K562 (cell line): ENCODE data around the gene CTDSP2. TPM values are rescaled to one million over a fixed set of nuclear protein-coding genes. Genes with fewer than 3 reads are reported as not detected.
A peak's percentile ranks its signal among the peaks of the same experiment; 100 is the strongest.

Experiments
- CCNT2 ChIP-seq: IDR thresholded peaks from 2 replicates; pipeline ENCODE4 v1.6.1; 2011; ENCODE audit warnings: borderline replicate concordance, low read depth, mild to moderate bottlenecking, moderate library complexity, mixed read lengths, low read length; ENCODE audit not compliant: insufficient read length; ENCODE audit errors: extremely low read depth
- JUND ChIP-seq, 2 experiments: IDR thresholded peaks; 2 replicates in 1 of 2; 3 replicates in 1 of 2; pipeline ENCODE4 v1.6.1; 2011; ENCODE audit warnings: borderline replicate concordance in 2 of 2, low read depth in 2 of 2, low read length in 2 of 2, improper control_type of control experiment in 1 of 2, missing biosample characterization in 1 of 2, missing genetic modification characterization in 1 of 2, missing genetic modification reagents in 1 of 2
- KLF13 ChIP-seq: fragments of 450-650 bp; IDR thresholded peaks from 2 replicates; pipeline ENCODE4 v1.6.1; 2016; ENCODE audit warnings: missing genetic modification characterization, low read depth, mild to moderate bottlenecking, missing compliant biosample characterization, moderate library complexity, borderline replicate concordance
- NFXL1 ChIP-seq: fragments of 450-650 bp; formaldehyde crosslinking; IDR thresholded peaks from 2 replicates; pipeline ENCODE4 v1.4.0; 2021; ENCODE audit warnings: mild to moderate bottlenecking
- STAT6 ChIP-seq: sonication (generic); formaldehyde crosslinking; IDR thresholded peaks from 2 replicates; pipeline ENCODE4 v1.8.1; 2023; ENCODE audit warnings: mild to moderate bottlenecking, missing genetic modification reagents
- ZNF766 ChIP-seq: fragments of 200-800 bp; sonication (Bioruptor generic); conservative IDR thresholded peaks from 2 replicates; pipeline ENCODE4 v1.6.1; 2016; ENCODE audit warnings: missing genetic modification characterization, missing compliant biosample characterization
- polyA plus RNA-seq, 8 experiments: library from polyadenylated mRNA; depleted of rRNA in 4 of 8; stranded (reverse) in 5 of 8; unstranded in 3 of 8; fragments of >200 nt; fragmentation: Nextera tagmentation in 2 of 8; fragmentation: Illumina TruSeq in 1 of 8; extraction: Ambion mirVana in 2 of 8; extraction: Trizol in 1 of 8; gene quantifications; 2 replicates each; pipeline versions ENCODE4 v1.2.1 to v1.2.3, GENCODE V29; 2011 to 2014; ENCODE audit warnings: inconsistent platforms in 1 of 8, missing spikeins in 1 of 8
- total RNA-seq, 7 experiments: library from RNA; depleted of rRNA in 6 of 7; stranded (reverse); fragments of >200 nt in 6 of 7; fragmentation: Illumina TruSeq in 2 of 7; extraction: Trizol in 2 of 7; gene quantifications; 2 replicates each; pipeline versions ENCODE4 v1.2.1 to v1.2.3, GENCODE V29; 2011 to 2021; ENCODE audit warnings: low replicate concordance in 1 of 7
- TF ChIP-seq, protein P1 (sequence below), 2 experiments: fragments of 450-650 bp in 1 of 2; sonication (generic) in 1 of 2; formaldehyde crosslinking in 1 of 2; IDR thresholded peaks; 2 replicates each; pipeline versions ENCODE4 v1.7.1 to v1.9.0; 2016 to 2022; ENCODE audit warnings: inconsistent platforms in 1 of 2, mild to moderate bottlenecking in 1 of 2, missing genetic modification reagents in 1 of 2

The CTDSP2 gene
- total and polyA plus RNA-seq, 9 of the 15 experiments (the other 6 are each of a cell fraction or from before 2014, with no cell fraction given): 20.4 to 108 (median 47.7) TPM

GRCh38 chr12:57771236-57771872 is 75.2 kb downstream of the CTDSP2 start (continued):
- TF ChIP-seq, protein P1, sequence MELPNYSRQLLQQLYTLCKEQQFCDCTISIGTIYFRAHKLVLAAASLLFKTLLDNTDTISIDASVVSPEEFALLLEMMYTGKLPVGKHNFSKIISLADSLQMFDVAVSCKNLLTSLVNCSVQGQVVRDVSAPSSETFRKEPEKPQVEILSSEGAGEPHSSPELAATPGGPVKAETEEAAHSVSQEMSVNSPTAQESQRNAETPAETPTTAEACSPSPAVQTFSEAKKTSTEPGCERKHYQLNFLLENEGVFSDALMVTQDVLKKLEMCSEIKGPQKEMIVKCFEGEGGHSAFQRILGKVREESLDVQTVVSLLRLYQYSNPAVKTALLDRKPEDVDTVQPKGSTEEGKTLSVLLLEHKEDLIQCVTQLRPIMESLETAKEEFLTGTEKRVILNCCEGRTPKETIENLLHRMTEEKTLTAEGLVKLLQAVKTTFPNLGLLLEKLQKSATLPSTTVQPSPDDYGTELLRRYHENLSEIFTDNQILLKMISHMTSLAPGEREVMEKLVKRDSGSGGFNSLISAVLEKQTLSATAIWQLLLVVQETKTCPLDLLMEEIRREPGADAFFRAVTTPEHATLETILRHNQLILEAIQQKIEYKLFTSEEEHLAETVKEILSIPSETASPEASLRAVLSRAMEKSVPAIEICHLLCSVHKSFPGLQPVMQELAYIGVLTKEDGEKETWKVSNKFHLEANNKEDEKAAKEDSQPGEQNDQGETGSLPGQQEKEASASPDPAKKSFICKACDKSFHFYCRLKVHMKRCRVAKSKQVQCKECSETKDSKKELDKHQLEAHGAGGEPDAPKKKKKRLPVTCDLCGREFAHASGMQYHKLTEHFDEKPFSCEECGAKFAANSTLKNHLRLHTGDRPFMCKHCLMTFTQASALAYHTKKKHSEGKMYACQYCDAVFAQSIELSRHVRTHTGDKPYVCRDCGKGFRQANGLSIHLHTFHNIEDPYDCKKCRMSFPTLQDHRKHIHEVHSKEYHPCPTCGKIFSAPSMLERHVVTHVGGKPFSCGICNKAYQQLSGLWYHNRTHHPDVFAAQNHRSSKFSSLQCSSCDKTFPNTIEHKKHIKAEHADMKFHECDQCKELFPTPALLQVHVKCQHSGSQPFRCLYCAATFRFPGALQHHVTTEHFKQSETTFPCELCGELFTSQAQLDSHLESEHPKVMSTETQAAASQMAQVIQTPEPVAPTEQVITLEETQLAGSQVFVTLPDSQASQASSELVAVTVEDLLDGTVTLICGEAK (IDR thresholded peaks at IDR 0.05): 0 out of 2 replicates have a peak, but pooled peaks have one; percentile 4
- TF ChIP-seq, protein P1 (CRISPR knock-in tag; IDR thresholded peaks at IDR 0.05): peak; percentile 33; the same call in 1 of the 2 replicates
- 0 out of 2 replicates have a peak, but pooled peaks have one; percentile 23 for TF ChIP-seq ZNF766 (CRISPR knock-in tag)
- no peak for TF ChIP-seq NFXL1 (CRISPR knock-in tag)
- TF ChIP-seq JUND (IDR thresholded peaks at IDR 0.05; ENCODE audit: borderline replicate concordance, low read depth, low read length): peak; percentile 78
- no peak; the same call in 2 of the 3 replicates for TF ChIP-seq JUND (tag; IDR thresholded peaks at IDR 0.05; ENCODE audit: borderline replicate concordance, low read depth, low read length)
- TF ChIP-seq CCNT2: peak; percentile 9
- 0 out of 2 replicates have a peak, but pooled peaks have one; percentile 9 for TF ChIP-seq STAT6 (CRISPR knock-in tag)
- TF ChIP-seq KLF13 (tag): peak; percentile 88; the same call in 1 of the 2 replicates
